HepG2 (cell line): Measurements from ENCODE around the gene LHFPL2.

ENCODE experiments used
- JUND ChIP-seq: sonication (generic); formaldehyde crosslinking; IDR thresholded peaks from 2 replicates; pipeline ENCODE4 v1.8.0; 2022; ENCODE audit warnings: mild to moderate bottlenecking, missing genetic modification reagents
- MYNN ChIP-seq: sonication (generic); formaldehyde crosslinking; IDR thresholded peaks from 2 replicates; pipeline ENCODE4 v1.4.0; 2020; ENCODE audit warnings: mild to moderate bottlenecking, low read depth, missing genetic modification reagents
- YY1 ChIP-seq: IDR thresholded peaks from 2 replicates; pipeline ENCODE4 v1.6.1; 2011; ENCODE audit warnings: low read length, low read depth, moderate library complexity, mild to moderate bottlenecking; ENCODE audit not compliant: insufficient read depth, insufficient replicate concordance
- ZNF121 ChIP-seq: sonication (generic); formaldehyde crosslinking; IDR thresholded peaks from 2 replicates; pipeline ENCODE4 v1.5.0; 2020; ENCODE audit warnings: mild to moderate bottlenecking, missing genetic modification reagents
- ZNF143 ChIP-seq: sonication (generic); formaldehyde crosslinking; IDR thresholded peaks from 2 replicates; pipeline ENCODE4 v1.4.0; 2020; ENCODE audit warnings: missing genetic modification reagents
- TF ChIP-seq, protein P1 (sequence below): sonication (generic); formaldehyde crosslinking; IDR thresholded peaks from 2 replicates; pipeline ENCODE4 v1.5.0; 2020; ENCODE audit warnings: mild to moderate bottlenecking, missing genetic modification reagents, moderate library complexity
- TF ChIP-seq, protein P2 (sequence below): IDR thresholded peaks from 2 replicates; pipeline ENCODE4 v1.4.0; 2020; ENCODE audit warnings: mild to moderate bottlenecking, missing genetic modification reagents
- TF ChIP-seq, protein P3 (sequence below): sonication (generic); formaldehyde crosslinking; IDR thresholded peaks from 2 replicates; pipeline ENCODE4 v1.9.0; 2021; ENCODE audit warnings: missing genetic modification reagents, borderline replicate concordance

DNA sequence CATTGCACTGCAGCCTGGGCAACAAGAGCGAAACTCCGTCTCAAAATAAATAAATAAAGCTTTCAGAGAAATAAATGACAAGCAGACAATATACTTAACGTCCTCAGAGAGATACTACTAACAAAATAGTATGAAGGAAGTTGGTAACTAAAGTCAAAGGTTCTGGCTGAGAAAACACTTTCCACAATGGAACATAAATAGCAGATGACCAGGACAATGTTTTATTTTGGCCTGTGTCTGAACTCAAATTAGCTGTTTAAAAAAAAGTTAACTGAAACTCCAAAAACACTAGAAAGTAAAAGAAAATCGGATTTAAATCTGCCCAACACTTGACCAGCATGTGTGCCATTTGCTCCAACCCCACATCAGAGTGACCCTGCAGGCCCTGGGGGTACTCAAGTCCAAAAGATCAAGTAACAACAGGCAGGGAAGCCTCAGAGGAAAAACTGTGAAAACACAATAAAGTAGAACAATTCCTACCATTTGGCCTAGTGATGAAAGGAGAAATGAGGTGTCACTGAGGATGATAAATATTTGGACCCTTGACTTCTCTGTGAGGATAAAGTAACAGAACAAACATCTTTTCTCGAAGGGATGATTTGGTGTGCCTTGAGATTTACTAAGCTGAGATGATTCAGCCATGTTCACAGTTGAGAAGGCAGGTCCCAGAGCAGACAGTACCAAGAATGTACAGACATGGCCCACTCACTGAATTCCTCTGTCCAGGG lies 47.7 kb downstream of the LHFPL2 start:
- TF ChIP-seq YY1 (no peak), MYNN (no peak), ZNF121 (no peak), ZNF143 (CRISPR knock-in tag) (no peak), JUND (no peak)
- TF ChIP-seq, protein P1, sequence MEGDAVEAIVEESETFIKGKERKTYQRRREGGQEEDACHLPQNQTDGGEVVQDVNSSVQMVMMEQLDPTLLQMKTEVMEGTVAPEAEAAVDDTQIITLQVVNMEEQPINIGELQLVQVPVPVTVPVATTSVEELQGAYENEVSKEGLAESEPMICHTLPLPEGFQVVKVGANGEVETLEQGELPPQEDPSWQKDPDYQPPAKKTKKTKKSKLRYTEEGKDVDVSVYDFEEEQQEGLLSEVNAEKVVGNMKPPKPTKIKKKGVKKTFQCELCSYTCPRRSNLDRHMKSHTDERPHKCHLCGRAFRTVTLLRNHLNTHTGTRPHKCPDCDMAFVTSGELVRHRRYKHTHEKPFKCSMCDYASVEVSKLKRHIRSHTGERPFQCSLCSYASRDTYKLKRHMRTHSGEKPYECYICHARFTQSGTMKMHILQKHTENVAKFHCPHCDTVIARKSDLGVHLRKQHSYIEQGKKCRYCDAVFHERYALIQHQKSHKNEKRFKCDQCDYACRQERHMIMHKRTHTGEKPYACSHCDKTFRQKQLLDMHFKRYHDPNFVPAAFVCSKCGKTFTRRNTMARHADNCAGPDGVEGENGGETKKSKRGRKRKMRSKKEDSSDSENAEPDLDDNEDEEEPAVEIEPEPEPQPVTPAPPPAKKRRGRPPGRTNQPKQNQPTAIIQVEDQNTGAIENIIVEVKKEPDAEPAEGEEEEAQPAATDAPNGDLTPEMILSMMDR (CRISPR knock-in tag): no peak
- TF ChIP-seq, protein P2, sequence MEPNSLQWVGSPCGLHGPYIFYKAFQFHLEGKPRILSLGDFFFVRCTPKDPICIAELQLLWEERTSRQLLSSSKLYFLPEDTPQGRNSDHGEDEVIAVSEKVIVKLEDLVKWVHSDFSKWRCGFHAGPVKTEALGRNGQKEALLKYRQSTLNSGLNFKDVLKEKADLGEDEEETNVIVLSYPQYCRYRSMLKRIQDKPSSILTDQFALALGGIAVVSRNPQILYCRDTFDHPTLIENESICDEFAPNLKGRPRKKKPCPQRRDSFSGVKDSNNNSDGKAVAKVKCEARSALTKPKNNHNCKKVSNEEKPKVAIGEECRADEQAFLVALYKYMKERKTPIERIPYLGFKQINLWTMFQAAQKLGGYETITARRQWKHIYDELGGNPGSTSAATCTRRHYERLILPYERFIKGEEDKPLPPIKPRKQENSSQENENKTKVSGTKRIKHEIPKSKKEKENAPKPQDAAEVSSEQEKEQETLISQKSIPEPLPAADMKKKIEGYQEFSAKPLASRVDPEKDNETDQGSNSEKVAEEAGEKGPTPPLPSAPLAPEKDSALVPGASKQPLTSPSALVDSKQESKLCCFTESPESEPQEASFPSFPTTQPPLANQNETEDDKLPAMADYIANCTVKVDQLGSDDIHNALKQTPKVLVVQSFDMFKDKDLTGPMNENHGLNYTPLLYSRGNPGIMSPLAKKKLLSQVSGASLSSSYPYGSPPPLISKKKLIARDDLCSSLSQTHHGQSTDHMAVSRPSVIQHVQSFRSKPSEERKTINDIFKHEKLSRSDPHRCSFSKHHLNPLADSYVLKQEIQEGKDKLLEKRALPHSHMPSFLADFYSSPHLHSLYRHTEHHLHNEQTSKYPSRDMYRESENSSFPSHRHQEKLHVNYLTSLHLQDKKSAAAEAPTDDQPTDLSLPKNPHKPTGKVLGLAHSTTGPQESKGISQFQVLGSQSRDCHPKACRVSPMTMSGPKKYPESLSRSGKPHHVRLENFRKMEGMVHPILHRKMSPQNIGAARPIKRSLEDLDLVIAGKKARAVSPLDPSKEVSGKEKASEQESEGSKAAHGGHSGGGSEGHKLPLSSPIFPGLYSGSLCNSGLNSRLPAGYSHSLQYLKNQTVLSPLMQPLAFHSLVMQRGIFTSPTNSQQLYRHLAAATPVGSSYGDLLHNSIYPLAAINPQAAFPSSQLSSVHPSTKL (CRISPR knock-in tag): no peak
- TF ChIP-seq, protein P3, sequence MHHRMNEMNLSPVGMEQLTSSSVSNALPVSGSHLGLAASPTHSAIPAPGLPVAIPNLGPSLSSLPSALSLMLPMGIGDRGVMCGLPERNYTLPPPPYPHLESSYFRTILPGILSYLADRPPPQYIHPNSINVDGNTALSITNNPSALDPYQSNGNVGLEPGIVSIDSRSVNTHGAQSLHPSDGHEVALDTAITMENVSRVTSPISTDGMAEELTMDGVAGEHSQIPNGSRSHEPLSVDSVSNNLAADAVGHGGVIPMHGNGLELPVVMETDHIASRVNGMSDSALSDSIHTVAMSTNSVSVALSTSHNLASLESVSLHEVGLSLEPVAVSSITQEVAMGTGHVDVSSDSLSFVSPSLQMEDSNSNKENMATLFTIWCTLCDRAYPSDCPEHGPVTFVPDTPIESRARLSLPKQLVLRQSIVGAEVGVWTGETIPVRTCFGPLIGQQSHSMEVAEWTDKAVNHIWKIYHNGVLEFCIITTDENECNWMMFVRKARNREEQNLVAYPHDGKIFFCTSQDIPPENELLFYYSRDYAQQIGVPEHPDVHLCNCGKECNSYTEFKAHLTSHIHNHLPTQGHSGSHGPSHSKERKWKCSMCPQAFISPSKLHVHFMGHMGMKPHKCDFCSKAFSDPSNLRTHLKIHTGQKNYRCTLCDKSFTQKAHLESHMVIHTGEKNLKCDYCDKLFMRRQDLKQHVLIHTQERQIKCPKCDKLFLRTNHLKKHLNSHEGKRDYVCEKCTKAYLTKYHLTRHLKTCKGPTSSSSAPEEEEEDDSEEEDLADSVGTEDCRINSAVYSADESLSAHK: no peak
